Loucy (cell line): ENCODE results near the gene ANKRD33B.

Experiments used
- H2AFZ ChIP-seq: fragments of 200-600 bp; sonication (generic); 2 replicates; pipeline ENCODE4 v1.6.0; 2016; ENCODE audit warnings: antibody characterized with exemption, mild to moderate bottlenecking, low read length, moderate library complexity
- H3F3A ChIP-seq: fragments of 200-600 bp; 2 replicates; pipeline ENCODE4 v1.6.0; 2016; ENCODE audit warnings: antibody characterized with exemption, low read depth, mild to moderate bottlenecking
- H3K27me3 ChIP-seq: fragments of 200-600 bp; sonication (generic); 2 replicates; pipeline ENCODE4 v1.6.1; 2014; ENCODE audit warnings: low read length, mild to moderate bottlenecking; ENCODE audit not compliant: insufficient read depth, poor library complexity, severe bottlenecking
- H3K36me3 ChIP-seq: fragments of 200-600 bp; sonication (generic); 2 replicates; pipeline ENCODE4 v1.6.1; 2016; ENCODE audit warnings: low read length; ENCODE audit not compliant: insufficient read depth
- H3K4me1 ChIP-seq: fragments of 200-600 bp; sonication (generic); 2 replicates; pipeline ENCODE4 v1.5.1; 2014; ENCODE audit warnings: low read length, mild to moderate bottlenecking; ENCODE audit not compliant: insufficient read depth, poor library complexity, severe bottlenecking
- H3K4me2 ChIP-seq: fragments of 200-600 bp; sonication (generic); 2 replicates; pipeline ENCODE4 v1.6.0; 2014; ENCODE audit warnings: antibody characterized with exemption, low read length, low read depth, mild to moderate bottlenecking; ENCODE audit not compliant: poor library complexity, severe bottlenecking
- H3K4me3 ChIP-seq: fragments of 200-600 bp; sonication (generic); 2 replicates; pipeline ENCODE4 v1.5.1; 2014; ENCODE audit warnings: low read length, mild to moderate bottlenecking, mixed read lengths; ENCODE audit not compliant: poor library complexity, severe bottlenecking
- H3K79me2 ChIP-seq: fragments of 200-600 bp; sonication (generic); 2 replicates; pipeline ENCODE4 v1.6.1; 2014; ENCODE audit warnings: low read length; ENCODE audit not compliant: insufficient read depth
- H3K9ac ChIP-seq: fragments of 200-600 bp; sonication (generic); 2 replicates; pipeline ENCODE4 v1.6.0; 2014; ENCODE audit warnings: mild to moderate bottlenecking, low read depth, low read length, moderate library complexity; ENCODE audit not compliant: poor library complexity, severe bottlenecking
- H3K9me2 ChIP-seq: fragments of 200-600 bp; sonication (generic); replicated peaks from 2 replicates; pipeline ENCODE4 v1.6.1; 2016; ENCODE audit warnings: low read depth, low read length, mixed read lengths
- H3K9me3 ChIP-seq: fragments of 200-600 bp; sonication (generic); 2 replicates; pipeline ENCODE4 v1.6.1; 2014; ENCODE audit warnings: mild to moderate bottlenecking, antibody characterized with exemption, low read length, low read depth; ENCODE audit not compliant: insufficient read depth
- H4K20me1 ChIP-seq: fragments of 200-600 bp; sonication (generic); 2 replicates; pipeline ENCODE4 v1.6.0; 2014; ENCODE audit warnings: antibody characterized with exemption, low read length, mild to moderate bottlenecking; ENCODE audit not compliant: insufficient read depth, poor library complexity, severe bottlenecking
- EZH2phosphoT487 ChIP-seq: fragments of 200-600 bp; IDR thresholded peaks from 2 replicates; pipeline ENCODE4 v1.6.1; 2018; ENCODE audit warnings: antibody characterized with exemption, mild to moderate bottlenecking, moderate library complexity, borderline replicate concordance
- TF ChIP-seq, protein P1 (sequence below): fragments of 200-600 bp; sonication (generic); conservative IDR thresholded peaks from 2 replicates; pipeline ENCODE4 v1.5.1; 2014; ENCODE audit warnings: mild to moderate bottlenecking, antibody characterized with exemption, low read length

Gene ANKRD33B

DNA sequence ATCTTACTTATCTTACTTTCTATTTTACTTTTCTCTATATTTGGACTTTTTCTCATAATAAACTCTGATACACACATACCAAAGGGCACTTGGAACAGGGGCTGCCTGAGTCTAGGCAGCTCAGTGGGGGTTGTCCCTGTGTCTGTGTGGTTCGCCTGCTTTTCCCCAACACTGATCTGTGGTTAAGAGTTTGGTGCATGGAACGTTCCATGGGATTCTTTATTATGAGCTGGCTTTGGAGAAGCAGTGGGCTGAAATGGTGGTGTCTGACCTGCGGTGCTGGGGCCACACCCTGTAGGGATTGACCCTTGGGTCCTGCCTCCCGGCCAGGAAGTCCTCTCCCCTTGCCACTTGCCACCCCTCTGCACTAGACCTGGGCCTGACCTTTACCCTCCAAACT is 47.4 kb downstream of the ANKRD33B start:
- no peak overlapping the region for H3K4me3 ChIP-seq
- no peak overlapping the region for H3K9ac ChIP-seq
- TF ChIP-seq, protein P1, sequence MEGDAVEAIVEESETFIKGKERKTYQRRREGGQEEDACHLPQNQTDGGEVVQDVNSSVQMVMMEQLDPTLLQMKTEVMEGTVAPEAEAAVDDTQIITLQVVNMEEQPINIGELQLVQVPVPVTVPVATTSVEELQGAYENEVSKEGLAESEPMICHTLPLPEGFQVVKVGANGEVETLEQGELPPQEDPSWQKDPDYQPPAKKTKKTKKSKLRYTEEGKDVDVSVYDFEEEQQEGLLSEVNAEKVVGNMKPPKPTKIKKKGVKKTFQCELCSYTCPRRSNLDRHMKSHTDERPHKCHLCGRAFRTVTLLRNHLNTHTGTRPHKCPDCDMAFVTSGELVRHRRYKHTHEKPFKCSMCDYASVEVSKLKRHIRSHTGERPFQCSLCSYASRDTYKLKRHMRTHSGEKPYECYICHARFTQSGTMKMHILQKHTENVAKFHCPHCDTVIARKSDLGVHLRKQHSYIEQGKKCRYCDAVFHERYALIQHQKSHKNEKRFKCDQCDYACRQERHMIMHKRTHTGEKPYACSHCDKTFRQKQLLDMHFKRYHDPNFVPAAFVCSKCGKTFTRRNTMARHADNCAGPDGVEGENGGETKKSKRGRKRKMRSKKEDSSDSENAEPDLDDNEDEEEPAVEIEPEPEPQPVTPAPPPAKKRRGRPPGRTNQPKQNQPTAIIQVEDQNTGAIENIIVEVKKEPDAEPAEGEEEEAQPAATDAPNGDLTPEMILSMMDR = no peak
- TF ChIP-seq EZH2phosphoT487 = no peak
- no peaks in the 10 kb centered on the region for H3K27me3 ChIP-seq
- no peaks in the 10 kb centered on the region for H3K36me3 ChIP-seq
- H3K79me2 ChIP-seq = no peaks in the 10 kb centered on the region
- no peaks in the 10 kb centered on the region for H3K9me3 ChIP-seq
- H3K4me1 ChIP-seq = peaks cover 14% of the 10 kb centered on the region
- no peak overlapping the region for H3K4me2 ChIP-seq
- H2AFZ ChIP-seq = no peak overlapping the region
- H3K9me2 ChIP-seq = no peaks in the 10 kb centered on the region
- H4K20me1 ChIP-seq = no peaks in the 10 kb centered on the region
- no peaks in the 10 kb centered on the region for H3F3A ChIP-seq

DNA sequence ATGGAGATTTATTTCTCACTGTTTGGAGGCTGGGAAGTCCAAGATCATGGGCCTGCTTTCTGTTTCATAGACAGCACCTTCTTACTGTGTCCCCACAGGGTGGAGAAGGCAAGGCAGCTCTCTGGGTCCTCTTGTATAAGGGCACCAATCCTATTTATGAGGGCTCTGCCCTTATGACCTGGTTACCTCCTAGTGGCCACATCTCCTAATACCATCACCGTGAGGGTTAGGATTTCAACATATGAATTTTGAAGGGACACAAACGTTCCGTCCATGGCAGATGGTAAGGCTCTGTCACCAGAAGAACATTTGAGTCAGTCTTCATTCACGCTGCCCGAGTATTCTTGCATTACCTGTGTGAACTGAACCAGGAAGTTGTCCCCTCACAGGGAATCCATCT is 48.4 kb downstream of the ANKRD33B start:
- H3K9me3 ChIP-seq = no peaks in the 10 kb centered on the region
- H3K27me3 ChIP-seq = no peaks in the 10 kb centered on the region
- TF ChIP-seq, protein P1 = 0 out of 2 replicates have a peak, but pooled peaks have one; percentile 7
- TF ChIP-seq EZH2phosphoT487 = no peak
- no peaks in the 10 kb centered on the region for H4K20me1 ChIP-seq
- no peaks in the 10 kb centered on the region for H3F3A ChIP-seq
- H3K4me1 ChIP-seq = peaks cover 11% of the 10 kb centered on the region
- no peaks in the 10 kb centered on the region for H3K79me2 ChIP-seq
- H3K9ac ChIP-seq = no peak overlapping the region
- H2AFZ ChIP-seq = no peak overlapping the region
- no peaks in the 10 kb centered on the region for H3K36me3 ChIP-seq
- no peak overlapping the region for H3K4me3 ChIP-seq
- no peaks in the 10 kb centered on the region for H3K9me2 ChIP-seq
- no peak overlapping the region for H3K4me2 ChIP-seq

DNA sequence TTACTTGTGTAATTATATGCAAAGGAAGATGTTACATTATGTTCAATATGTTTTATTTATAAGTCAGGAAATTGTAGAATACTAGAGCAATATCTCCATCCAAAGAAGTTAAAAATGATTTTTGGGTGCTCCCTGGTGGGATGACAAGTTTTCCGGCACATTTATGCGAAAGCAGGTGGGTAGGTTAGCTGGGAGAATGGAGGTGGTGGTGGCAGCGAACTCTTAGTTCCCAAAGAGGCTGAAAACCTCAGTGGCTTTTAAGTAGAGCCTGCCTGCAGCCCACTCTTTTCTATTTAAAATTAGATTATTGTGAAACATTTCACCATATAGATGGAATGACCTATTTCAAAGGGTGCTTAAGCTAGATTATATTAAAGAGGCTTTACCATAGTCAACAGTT is 51.8 kb downstream of the ANKRD33B start:
- no peaks in the 10 kb centered on the region for H3K27me3 ChIP-seq
- no peaks in the 10 kb centered on the region; the same call in 1 of the 2 replicates for H3K36me3 ChIP-seq
- no peaks in the 10 kb centered on the region for H3F3A ChIP-seq
- H4K20me1 ChIP-seq = no peaks in the 10 kb centered on the region
- no peaks in the 10 kb centered on the region for H3K9me3 ChIP-seq
- H3K9me2 ChIP-seq = no peaks in the 10 kb centered on the region
- no peak overlapping the region for H3K4me3 ChIP-seq
- no peaks in the 10 kb centered on the region for H3K79me2 ChIP-seq
- H3K4me2 ChIP-seq = no peak overlapping the region
- TF ChIP-seq, protein P1 = no peak
- TF ChIP-seq EZH2phosphoT487 = no peak
- H3K9ac ChIP-seq = no peak overlapping the region
- peaks cover 3% of the 10 kb centered on the region for H3K4me1 ChIP-seq
- H2AFZ ChIP-seq = no peak overlapping the region
